CD4-positive, alpha-beta T cell treated with Interleukin-17A for 1 hour (primary cell): ENCODE results near the gene ATF3.
"Not testable (repeated sequence)": the region's sequence is repeated elsewhere in the genome, so short reads cannot be mapped to it uniquely, and the experiment has no call there.

Experiments used
- DNase-seq: peaks from one replicate; pipeline ENCODE4 v3.0.0-alpha.2; 2020

ATF3 gene

GRCh38 chr1:212629450-212630157 lies 21.0 kb downstream of the ATF3 start:
- no peak for DNase-seq

GRCh38 chr1:212630158-212630900 lies 21.8 kb downstream of the ATF3 start:
- DNase-seq: peak; percentile 71

GRCh38 chr1:212633161-212633560 lies 24.6 kb downstream of the ATF3 start:
- DNase-seq: no peak

GRCh38 chr1:212634252-212634651 lies 25.7 kb downstream of the ATF3 start:
- DNase-seq: no peak

GRCh38 chr1:212635141-212635631 lies 26.6 kb downstream of the ATF3 start:
- peak; percentile 30 for DNase-seq

- DNase-seq: no peak
These were observed 29.3 kb downstream of the ATF3 start for GRCh38 chr1:212637902-212638301.

GRCh38 chr1:212638492-212639151 lies 30.1 kb downstream of the ATF3 start:
- DNase-seq: no peak

- not testable (repeated sequence) for DNase-seq
These were observed 31.0 kb downstream of the ATF3 start for GRCh38 chr1:212639524-212639923.

- no peak for DNase-seq
These were observed 31.8 kb downstream of the ATF3 start for GRCh38 chr1:212640223-212640878.

GRCh38 chr1:212641956-212642355 lies 33.4 kb downstream of the ATF3 start:
- no peak for DNase-seq

- no peak for DNase-seq
These were observed 35.3 kb downstream of the ATF3 start for GRCh38 chr1:212643877-212644276.

- DNase-seq: no peak
These were observed 36.4 kb downstream of the ATF3 start for GRCh38 chr1:212644866-212645545.

GRCh38 chr1:212645546-212646543 lies 37.3 kb downstream of the ATF3 start:
- DNase-seq: no peak

GRCh38 chr1:212646588-212646987 lies 38.0 kb downstream of the ATF3 start:
- no peak for DNase-seq

GRCh38 chr1:212647004-212647403 lies 38.4 kb downstream of the ATF3 start:
- no peak for DNase-seq

GRCh38 chr1:212648431-212648830 lies 39.9 kb downstream of the ATF3 start:
- no peak for DNase-seq

GRCh38 chr1:212649020-212649419 lies 40.5 kb downstream of the ATF3 start:
- DNase-seq: no peak

GRCh38 chr1:212650228-212650627 lies 41.7 kb downstream of the ATF3 start:
- no peak for DNase-seq

GRCh38 chr1:212651521-212651920 lies 43.0 kb downstream of the ATF3 start:
- no peak for DNase-seq

GRCh38 chr1:212651977-212652376 lies 43.4 kb downstream of the ATF3 start:
- DNase-seq: no peak

- DNase-seq: no peak
These were observed 44.0 kb downstream of the ATF3 start for GRCh38 chr1:212652609-212653008.
